ENCODE measurements around the gene CYSRT1.

DNA sequence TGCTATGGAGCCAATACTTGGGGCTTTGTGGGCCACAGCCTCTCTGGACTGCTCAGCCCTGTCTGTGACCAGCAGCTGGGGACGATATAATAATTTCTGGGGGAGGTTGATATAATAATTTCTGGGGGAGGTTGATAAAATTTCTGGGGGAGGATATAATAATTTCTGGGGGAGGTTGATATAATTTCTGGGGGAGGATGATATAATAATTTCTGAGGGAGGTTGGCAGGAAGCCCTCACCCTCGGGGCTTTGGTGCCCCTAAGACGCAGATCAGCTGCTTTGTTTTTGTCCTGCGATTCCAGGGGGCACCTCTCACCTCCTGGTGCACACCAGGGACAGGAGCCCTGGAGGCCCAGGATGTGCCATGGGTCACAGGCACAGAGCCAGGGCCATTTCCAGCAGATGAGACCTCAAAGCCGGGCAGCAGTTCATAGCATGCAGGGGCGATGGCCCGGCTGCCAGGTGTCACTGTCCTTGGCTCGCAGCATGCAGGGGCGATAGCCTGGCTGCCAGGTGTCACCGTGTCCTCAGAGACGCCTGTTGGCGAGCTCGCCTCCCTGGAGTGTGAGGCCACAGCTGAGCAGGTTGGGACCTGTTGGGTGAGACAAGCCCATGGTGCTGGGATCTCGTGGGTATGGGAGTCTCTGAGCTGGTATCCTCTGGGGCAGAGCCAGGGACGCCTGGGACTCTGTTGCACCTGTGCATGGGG lies 48.8 kb downstream of the CYSRT1 start:
- TF ChIP-seq, protein P1, sequence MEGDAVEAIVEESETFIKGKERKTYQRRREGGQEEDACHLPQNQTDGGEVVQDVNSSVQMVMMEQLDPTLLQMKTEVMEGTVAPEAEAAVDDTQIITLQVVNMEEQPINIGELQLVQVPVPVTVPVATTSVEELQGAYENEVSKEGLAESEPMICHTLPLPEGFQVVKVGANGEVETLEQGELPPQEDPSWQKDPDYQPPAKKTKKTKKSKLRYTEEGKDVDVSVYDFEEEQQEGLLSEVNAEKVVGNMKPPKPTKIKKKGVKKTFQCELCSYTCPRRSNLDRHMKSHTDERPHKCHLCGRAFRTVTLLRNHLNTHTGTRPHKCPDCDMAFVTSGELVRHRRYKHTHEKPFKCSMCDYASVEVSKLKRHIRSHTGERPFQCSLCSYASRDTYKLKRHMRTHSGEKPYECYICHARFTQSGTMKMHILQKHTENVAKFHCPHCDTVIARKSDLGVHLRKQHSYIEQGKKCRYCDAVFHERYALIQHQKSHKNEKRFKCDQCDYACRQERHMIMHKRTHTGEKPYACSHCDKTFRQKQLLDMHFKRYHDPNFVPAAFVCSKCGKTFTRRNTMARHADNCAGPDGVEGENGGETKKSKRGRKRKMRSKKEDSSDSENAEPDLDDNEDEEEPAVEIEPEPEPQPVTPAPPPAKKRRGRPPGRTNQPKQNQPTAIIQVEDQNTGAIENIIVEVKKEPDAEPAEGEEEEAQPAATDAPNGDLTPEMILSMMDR (IDR thresholded peaks at IDR 0.05): no peak
- no peak for TF ChIP-seq POLR2A (IDR thresholded peaks at IDR 0.05)
- no peak for TF ChIP-seq POLR2AphosphoS5 (IDR thresholded peaks at IDR 0.05)
- TF ChIP-seq EP300 (IDR thresholded peaks at IDR 0.05): no peak
